ENCODE measurements around the gene MAMLD1. TPM values are rescaled to one million over a fixed set of nuclear protein-coding genes. Genes with fewer than 3 reads are reported as not detected.

MAMLD1 gene
- polyA plus RNA-seq, 1 donor (not counting 4 experiments of a cell fraction or from before 2014, with no cell fraction given) = 0.98 TPM

DNA sequence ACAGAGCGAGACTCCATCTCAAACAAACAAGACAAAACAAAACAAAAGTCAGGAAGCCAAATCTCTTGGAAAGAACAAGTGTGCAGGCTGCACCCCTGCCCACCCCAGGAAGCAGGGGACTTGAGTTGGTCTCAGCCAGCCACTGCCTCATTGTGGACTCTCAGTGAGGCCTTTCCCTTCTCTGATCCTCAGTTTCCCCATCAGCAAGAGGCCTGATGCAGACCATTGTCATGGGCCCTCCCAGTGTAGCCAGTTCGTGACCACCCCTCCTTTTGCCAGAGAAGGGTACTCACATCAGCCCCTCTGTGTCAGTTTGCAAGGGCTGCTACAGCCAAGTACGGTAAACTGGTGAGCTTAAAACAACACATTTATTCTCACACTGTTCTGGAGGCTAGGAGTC, 48.9 kb upstream of the MAMLD1 start:
- Histone ChIP-seq H4K20me1 (ENCODE audit: control insufficient read depth, extremely low read depth, insufficient read depth, low read length) (no peaks in the 10 kb centered on the region), H2AFZ (ENCODE audit: control insufficient read depth, low read length) (no peak overlapping the region), H3K79me2 (ENCODE audit: control insufficient read depth, insufficient read depth, low read length) (no peaks in the 10 kb centered on the region), H3K9me3 (ENCODE audit: control insufficient read depth, low read depth, low read length) (no peaks in the 10 kb centered on the region), H3K36me3 (ENCODE audit: control insufficient read depth in 2 of 2, extremely low read depth in 1 of 2, insufficient read depth in 2 of 2, low read length in 2 of 2) (no peaks in the 10 kb centered on the region), H3K4me2 (ENCODE audit: control insufficient read depth, extremely low read depth, insufficient read depth, low read depth, low read length) (no peak overlapping the region), H3K9ac (ENCODE audit: control insufficient read depth, extremely low read depth, insufficient read depth, low read length) (no peak overlapping the region), H3K4me3 (ENCODE audit: control insufficient read depth in 2 of 3, extremely low read depth in 1 of 3, insufficient read depth in 2 of 3, low read depth in 1 of 3, low read length in 3 of 3) (no peak overlapping the region), H3K9me1 (ENCODE audit: control insufficient read depth, extremely low read depth, insufficient read depth, low read length) (no peaks in the 10 kb centered on the region), H3K27me3 (ENCODE audit: control insufficient read depth, extremely low read depth, insufficient read depth, low read length) (peaks cover 4% of the 10 kb centered on the region), H3K27ac (ENCODE audit: control insufficient read depth, insufficient read depth, low read length) (no peak overlapping the region), H3K4me1 (ENCODE audit: control insufficient read depth, extremely low read depth, insufficient read depth, low read length) (no peaks in the 10 kb centered on the region)
- dilution Hi-C loops (cut with MboI; ENCODE audit: extremely low pct_ligation_motif_present, low sequenced_read_pairs) = no loop called here
- TF ChIP-seq EZH2 (IDR thresholded peaks at IDR 0.05; ENCODE audit: low read length) = no peak
- TF ChIP-seq, protein P1, sequence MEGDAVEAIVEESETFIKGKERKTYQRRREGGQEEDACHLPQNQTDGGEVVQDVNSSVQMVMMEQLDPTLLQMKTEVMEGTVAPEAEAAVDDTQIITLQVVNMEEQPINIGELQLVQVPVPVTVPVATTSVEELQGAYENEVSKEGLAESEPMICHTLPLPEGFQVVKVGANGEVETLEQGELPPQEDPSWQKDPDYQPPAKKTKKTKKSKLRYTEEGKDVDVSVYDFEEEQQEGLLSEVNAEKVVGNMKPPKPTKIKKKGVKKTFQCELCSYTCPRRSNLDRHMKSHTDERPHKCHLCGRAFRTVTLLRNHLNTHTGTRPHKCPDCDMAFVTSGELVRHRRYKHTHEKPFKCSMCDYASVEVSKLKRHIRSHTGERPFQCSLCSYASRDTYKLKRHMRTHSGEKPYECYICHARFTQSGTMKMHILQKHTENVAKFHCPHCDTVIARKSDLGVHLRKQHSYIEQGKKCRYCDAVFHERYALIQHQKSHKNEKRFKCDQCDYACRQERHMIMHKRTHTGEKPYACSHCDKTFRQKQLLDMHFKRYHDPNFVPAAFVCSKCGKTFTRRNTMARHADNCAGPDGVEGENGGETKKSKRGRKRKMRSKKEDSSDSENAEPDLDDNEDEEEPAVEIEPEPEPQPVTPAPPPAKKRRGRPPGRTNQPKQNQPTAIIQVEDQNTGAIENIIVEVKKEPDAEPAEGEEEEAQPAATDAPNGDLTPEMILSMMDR (optimal IDR thresholded peaks at IDR 0.05 in 1 of 3, IDR thresholded peaks at IDR 0.05 in 1 of 3, conservative IDR thresholded peaks at IDR 0.05 in 1 of 3; ENCODE audit: extremely low read depth in 1 of 3, insufficient read depth in 2 of 3, low read length in 3 of 3) = no peak
- DNase-seq (ENCODE audit: low read depth, low spot score) (no peak), FAIRE-seq (no peak)

DNA sequence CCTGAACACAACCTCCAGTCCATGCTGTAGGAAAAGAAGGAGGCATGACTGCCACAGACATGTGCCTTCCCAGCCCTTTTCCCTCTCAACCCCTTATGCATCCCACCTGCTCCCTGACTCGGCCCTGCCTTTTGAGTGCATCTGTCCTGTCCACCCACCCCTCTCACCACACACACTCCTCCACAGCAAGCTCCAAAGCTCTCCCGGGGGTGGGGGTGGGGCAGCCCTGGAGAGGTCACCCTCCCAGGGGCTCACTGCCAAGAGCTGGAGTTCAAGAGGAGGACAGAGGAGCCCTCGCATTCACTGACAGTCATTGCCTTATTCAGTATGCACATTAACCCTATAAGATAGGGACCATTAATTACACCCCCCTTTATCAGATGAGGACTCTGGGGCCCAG, 46.6 kb upstream of the MAMLD1 start:
- Histone ChIP-seq H3K27ac (ENCODE audit: control insufficient read depth, insufficient read depth, low read length) (no peak overlapping the region), H3K4me3 (ENCODE audit: control insufficient read depth in 2 of 3, extremely low read depth in 1 of 3, insufficient read depth in 2 of 3, low read depth in 1 of 3, low read length in 3 of 3) (no peak overlapping the region), H3K79me2 (ENCODE audit: control insufficient read depth, insufficient read depth, low read length) (no peaks in the 10 kb centered on the region), H4K20me1 (ENCODE audit: control insufficient read depth, extremely low read depth, insufficient read depth, low read length) (no peaks in the 10 kb centered on the region), H3K9ac (ENCODE audit: control insufficient read depth, extremely low read depth, insufficient read depth, low read length) (no peak overlapping the region), H3K4me2 (ENCODE audit: control insufficient read depth, extremely low read depth, insufficient read depth, low read depth, low read length) (no peak overlapping the region), H3K9me3 (ENCODE audit: control insufficient read depth, low read depth, low read length) (no peaks in the 10 kb centered on the region), H2AFZ (ENCODE audit: control insufficient read depth, low read length) (no peak overlapping the region), H3K27me3 (ENCODE audit: control insufficient read depth, extremely low read depth, insufficient read depth, low read length) (peaks cover 4% of the 10 kb centered on the region), H3K36me3 (ENCODE audit: control insufficient read depth in 2 of 2, extremely low read depth in 1 of 2, insufficient read depth in 2 of 2, low read length in 2 of 2) (no peaks in the 10 kb centered on the region), H3K9me1 (ENCODE audit: control insufficient read depth, extremely low read depth, insufficient read depth, low read length) (no peaks in the 10 kb centered on the region), H3K4me1 (ENCODE audit: control insufficient read depth, extremely low read depth, insufficient read depth, low read length) (no peaks in the 10 kb centered on the region)
- DNase-seq (ENCODE audit: low read depth, low spot score) (no peak), FAIRE-seq (no peak)
- TF ChIP-seq, protein P1 (optimal IDR thresholded peaks at IDR 0.05 in 1 of 3, IDR thresholded peaks at IDR 0.05 in 1 of 3, conservative IDR thresholded peaks at IDR 0.05 in 1 of 3; ENCODE audit: extremely low read depth in 1 of 3, insufficient read depth in 2 of 3, low read length in 3 of 3) = no peak
- TF ChIP-seq EZH2 (IDR thresholded peaks at IDR 0.05; ENCODE audit: low read length) = no peak
- dilution Hi-C loops (cut with MboI; ENCODE audit: extremely low pct_ligation_motif_present, low sequenced_read_pairs) = no loop called here

Data from keratinocyte (primary cell).